Thoracic aorta endothelial cell (primary cell): ENCODE results near the gene PTGES3. TPM values are rescaled to one million over a fixed set of nuclear protein-coding genes. Genes with fewer than 3 reads are reported as not detected.

Experiments used
- small RNA-seq: library from RNA; depleted of rRNA; stranded (forward); fragments of <200 nt; gene quantifications from one replicate; pipeline ENCODE3, GENCODE V24; 2012
- total RNA-seq: library from RNA; depleted of rRNA; stranded (reverse); fragments of >200 nt; gene quantifications from 2 replicates; pipeline ENCODE4 v1.2.3, GENCODE V29; 2012

The PTGES3 gene, protein sequence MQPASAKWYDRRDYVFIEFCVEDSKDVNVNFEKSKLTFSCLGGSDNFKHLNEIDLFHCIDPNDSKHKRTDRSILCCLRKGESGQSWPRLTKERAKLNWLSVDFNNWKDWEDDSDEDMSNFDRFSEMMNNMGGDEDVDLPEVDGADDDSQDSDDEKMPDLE
- total RNA-seq: 210 and 239 TPM in 2 replicates

DNA sequence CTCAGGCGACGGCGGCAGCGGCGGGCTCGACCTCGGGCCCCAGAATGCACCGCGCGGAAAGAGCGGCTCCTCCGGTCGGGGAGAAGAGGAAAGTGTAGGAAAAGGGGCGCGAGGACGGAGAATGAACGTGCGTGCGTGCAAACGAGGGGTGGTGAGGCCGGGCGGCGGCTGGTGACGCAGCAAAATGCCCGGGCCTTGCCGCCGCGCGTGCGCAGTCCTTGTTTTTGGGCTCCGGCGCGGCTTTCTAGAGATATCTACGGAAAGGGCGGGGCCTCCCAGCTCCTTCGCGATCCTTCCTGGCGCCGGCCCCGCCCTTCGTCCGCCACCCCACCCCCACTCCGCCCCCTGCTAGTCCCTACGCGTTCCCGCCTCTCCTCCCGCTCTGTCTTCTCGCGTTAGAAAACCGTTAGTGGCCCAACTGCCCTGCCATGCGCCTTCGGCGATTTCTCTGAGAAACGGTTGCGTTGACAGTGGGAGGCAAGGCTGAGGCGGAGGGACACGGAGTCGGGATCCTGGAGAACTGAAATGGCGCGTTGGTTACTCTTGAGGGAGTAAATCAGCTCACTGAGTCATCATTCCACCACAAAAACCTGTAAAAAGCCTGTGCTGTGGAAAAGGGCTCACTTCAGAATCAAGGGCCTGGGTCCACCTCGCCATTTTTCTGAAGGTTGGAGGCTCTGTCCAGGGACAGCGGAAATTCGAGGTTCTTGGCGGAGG, at the start of gene PTGES3:
PTGES3 (minus strand) TSS at position 156 of the 717 bp plus-strand sequence. CDS start 285 bp downstream, outside the sequence.

DNA sequence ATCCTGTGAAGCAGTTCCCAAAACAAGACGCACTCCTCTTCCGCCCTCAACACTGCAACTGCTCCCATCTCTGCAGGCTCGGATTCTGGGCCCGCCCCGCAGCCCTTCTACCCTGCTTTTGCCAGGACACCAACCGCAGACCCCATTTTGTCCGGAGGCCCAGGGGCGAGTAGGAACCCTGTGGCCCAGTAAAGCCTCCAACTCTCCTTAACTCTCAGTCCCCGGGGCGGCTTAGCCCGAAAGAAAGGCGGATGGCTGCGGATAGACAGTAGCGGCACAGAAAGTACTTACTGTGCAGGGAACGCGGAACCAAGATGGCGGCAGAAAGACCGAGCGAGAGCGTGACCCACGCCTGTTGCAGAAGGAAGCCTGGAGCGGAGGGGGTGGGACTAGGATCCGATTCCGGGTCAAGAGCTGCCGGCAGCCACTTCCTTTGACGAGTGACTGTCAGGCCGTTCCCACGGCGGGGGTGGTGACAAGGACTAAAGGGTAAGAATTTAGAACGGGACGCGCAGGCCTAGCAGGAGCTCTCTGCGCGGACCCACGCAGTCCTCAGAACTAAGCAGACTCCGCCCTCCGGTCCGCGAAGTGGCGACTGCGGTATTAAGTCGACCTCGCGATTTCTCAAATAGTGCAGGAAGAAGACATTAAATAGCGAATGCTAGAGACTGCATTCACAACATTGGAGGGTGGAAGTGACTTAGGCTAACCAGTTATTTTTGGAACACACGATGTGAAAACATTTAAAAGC, 37.1 kb upstream of the PTGES3 start, which contains the start of gene NACA:
NACA (minus strand) TSS at position 328 of the 751 bp plus-strand sequence. CDS start 778 bp downstream, outside the sequence.

DNA sequence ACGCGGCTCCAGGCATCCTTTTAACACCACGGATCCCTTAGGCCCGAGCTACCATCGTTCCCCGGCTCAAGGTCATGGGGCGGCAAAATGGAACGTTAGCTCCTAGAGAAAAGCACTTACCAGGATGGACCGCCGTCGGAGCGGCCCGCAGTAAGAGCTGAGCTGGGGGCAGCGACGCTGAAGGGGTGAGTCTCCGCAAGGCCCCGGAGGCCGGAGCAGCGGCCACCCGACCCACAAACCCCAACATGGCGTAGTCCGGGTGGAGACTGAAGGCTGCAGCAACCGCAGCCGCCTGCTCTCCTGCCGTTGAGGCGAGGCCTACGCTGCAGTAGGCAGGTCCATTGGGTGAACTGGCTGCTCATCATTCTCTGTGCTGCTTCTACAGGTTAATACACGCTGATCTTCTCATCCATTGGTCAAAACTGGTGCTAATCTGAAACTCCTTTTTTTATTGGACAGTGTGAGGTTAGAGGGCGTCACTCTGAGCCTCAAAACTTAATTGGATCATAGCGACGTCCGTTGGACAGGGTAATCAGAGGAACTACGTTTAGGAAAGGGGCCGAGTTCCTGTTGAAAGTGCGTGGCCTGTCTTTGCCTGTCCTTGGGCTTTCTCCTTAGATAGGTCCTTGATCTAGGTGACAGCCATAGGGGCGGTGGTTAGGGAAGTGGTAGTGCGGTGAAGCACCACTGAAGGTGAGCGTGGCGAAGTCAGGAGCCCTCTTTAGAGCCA, 42.2 kb downstream of the PTGES3 start, which contains the start of gene ATP5F1B:
ATP5F1B (minus strand) TSS at position 268 of the 730 bp plus-strand sequence; CDS start at position 247, 21 bp downstream.

DNA sequence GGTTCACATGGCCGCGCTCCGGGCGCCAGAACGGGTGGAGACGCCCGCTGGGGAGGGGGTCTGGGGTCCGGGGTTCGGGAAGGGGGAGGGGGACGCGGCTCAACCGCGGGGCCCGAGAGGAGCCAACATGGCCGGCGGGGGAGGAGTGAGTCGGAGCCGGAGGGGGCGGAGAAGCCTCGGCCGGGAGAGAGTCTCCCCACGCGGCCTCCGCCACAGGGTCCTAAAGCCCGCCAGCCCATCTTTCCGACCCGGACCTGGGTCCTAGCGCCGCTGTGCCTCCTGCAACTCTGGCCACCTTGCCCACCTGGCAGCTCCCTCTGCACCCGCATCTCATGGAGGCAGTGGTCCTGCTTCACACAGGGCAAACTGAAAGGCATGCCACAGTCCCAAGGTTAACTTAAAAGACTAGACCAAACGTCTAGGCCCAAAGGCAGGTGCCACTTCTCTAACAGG, 57.9 kb downstream of the PTGES3 start, which contains the start of gene BAZ2A:
BAZ2A (minus strand) TSS at position 147 of the 453 bp plus-strand sequence. CDS start 12,796 bp downstream, outside the sequence.

Small RNAs within 50 kb of the gene (small RNA-seq; reads per million reads assigned to genes)
- gene RN7SL809P: not detected
- 2,776 reads per million, percentile 100 among the genes with 10 or more reads in this experiment for gene SNORD59A

Other genes with a start within 250 kb of the PTGES3 start
- gene TIMELESS, start 238.9 kb downstream of the PTGES3 start, total RNA-seq: 14.6 and 17.9 TPM in 2 replicates
- not detected in 2 replicates for gene MIP, start 233.6 kb downstream of the PTGES3 start, total RNA-seq
- 2.6 and 2.7 TPM in 2 replicates for gene SPRYD4, start 219.7 kb downstream of the PTGES3 start, total RNA-seq
- 0.13 and 0.22 TPM in 2 replicates for gene GLS2, start 200.1 kb downstream of the PTGES3 start, total RNA-seq
- 43.8 and 53.7 TPM in 2 replicates for gene RBMS2, start 166.5 kb downstream of the PTGES3 start, total RNA-seq
- 54.4 and 69.6 TPM in 2 replicates for gene BAZ2A, start 58.0 kb downstream of the PTGES3 start, total RNA-seq
- 679 and 680 TPM in 2 replicates for gene ATP5F1B, start 42.3 kb downstream of the PTGES3 start, total RNA-seq
- 1,195 and 1,204 TPM in 2 replicates for gene NACA, start 37.0 kb upstream of the PTGES3 start, total RNA-seq
- 21.8 and 35.1 TPM in 2 replicates for gene PRIM1, start 64.0 kb upstream of the PTGES3 start, total RNA-seq
- gene HSD17B6, start 75.0 kb upstream of the PTGES3 start, total RNA-seq: 0.27 and 0.43 TPM in 2 replicates
- gene SDR9C7, start 246.1 kb upstream of the PTGES3 start, total RNA-seq: not detected in 2 replicates